H1 (cell line): ENCODE data around the gene PHC2. TPM values are rescaled to one million over a fixed set of nuclear protein-coding genes. Genes with fewer than 3 reads are reported as not detected.

ENCODE experiments used
- FOSL1 ChIP-seq: IDR thresholded peaks from 2 replicates; pipeline ENCODE4 v1.6.1; 2011; ENCODE audit warnings: mild to moderate bottlenecking, low read depth, low read length, moderate library complexity; ENCODE audit not compliant: insufficient read depth
- polyA plus RNA-seq, 7 experiments: library from polyadenylated mRNA; depleted of rRNA in 3 of 7; stranded (reverse) in 5 of 7; unstranded in 2 of 7; fragments of >200 nt in 5 of 7; fragments of 200-250 nt in 2 of 7; gene quantifications; 1 replicate in 5 of 7; 2 replicates in 1 of 7; 4 replicates in 1 of 7; pipeline versions ENCODE4 v1.2.1 to v1.2.3, GENCODE V29; 2011 to 2013; ENCODE audit warnings: missing spikeins in 2 of 7, mixed read lengths in 2 of 7
- total RNA-seq: library from RNA; stranded (reverse); fragmentation: NEBNext Ultra II Directional; extraction: Animal tissue kit (Norgen Biotek cat#: 25700); gene quantifications from 2 replicates; pipeline ENCODE4 v1.2.1, GENCODE V29; 2021

Gene PHC2
- total and polyA plus RNA-seq, 2 of the 8 experiments (the other 6 are each of a cell fraction or from before 2014, with no cell fraction given), result 5.6 to 14.2 TPM

- TF ChIP-seq FOSL1, result no peak
These were observed 118.5 kb downstream of the PHC2 start (continued) for GRCh38 chr1:33312413-33312749.
